Renal cortex interstitium (tissue), 11 donors: Measurements from ENCODE around the gene MR1. TPM values are rescaled to one million over a fixed set of nuclear protein-coding genes. Genes with fewer than 3 reads are reported as not detected.
"Not testable (repeated sequence)": the region's sequence is repeated elsewhere in the genome, so short reads cannot be mapped to it uniquely, and the experiment has no call there.

Source experiments
- DNase-seq, 11 donors: peaks; one replicate each; pipeline ENCODE4 v3.0.0-alpha.2; 2013; ENCODE audit warnings: low read depth in 9 of 11, low spot score in 4 of 11; ENCODE audit errors: extremely low read depth in 1 of 11
- polyA plus RNA-seq, 3 donors: library from polyadenylated mRNA; unstranded; fragments of 120-200 nt; gene quantifications; one replicate each; pipeline ENCODE4 v1.2.1, GENCODE V29; 2013; ENCODE audit not compliant: insufficient read length in 3 of 3

MR1 gene
- polyA plus RNA-seq, 3 donors = 2.7 to 5.8 (median 3.5) TPM

DNA sequence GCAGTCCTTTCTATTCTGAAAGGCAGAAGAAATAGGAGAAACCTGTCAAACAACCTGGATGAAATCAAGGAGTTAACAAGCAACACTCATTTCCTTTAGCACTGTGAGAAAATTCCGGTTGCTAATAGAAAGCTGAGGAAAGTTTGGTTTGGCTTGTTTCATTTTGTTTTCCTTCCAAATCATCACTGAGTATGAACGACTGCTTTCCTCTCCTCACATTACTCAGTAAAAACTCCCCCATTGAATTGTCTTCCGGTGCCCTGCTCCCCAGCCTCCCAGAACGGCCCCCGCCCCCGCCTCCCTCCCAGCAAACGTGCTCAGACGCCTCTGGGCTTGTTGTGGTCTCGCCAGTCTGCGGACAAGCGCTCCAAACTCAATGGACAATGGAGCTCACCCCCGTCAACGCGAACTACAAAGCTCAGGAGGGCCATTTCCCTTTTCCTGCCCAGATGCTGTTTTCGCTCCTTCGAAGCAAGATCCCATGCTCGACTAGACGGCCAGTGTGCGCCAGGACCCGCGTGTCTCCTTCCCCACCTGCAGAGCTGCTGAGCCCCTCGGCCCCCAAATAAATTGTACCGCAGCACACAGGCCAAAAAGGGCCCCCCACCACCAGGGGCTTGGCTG is 11.9 kb upstream of the MR1 start:
- DNase-seq = peak in 8 of 11 donors; percentile 44 to 63 (median 58)

DNA sequence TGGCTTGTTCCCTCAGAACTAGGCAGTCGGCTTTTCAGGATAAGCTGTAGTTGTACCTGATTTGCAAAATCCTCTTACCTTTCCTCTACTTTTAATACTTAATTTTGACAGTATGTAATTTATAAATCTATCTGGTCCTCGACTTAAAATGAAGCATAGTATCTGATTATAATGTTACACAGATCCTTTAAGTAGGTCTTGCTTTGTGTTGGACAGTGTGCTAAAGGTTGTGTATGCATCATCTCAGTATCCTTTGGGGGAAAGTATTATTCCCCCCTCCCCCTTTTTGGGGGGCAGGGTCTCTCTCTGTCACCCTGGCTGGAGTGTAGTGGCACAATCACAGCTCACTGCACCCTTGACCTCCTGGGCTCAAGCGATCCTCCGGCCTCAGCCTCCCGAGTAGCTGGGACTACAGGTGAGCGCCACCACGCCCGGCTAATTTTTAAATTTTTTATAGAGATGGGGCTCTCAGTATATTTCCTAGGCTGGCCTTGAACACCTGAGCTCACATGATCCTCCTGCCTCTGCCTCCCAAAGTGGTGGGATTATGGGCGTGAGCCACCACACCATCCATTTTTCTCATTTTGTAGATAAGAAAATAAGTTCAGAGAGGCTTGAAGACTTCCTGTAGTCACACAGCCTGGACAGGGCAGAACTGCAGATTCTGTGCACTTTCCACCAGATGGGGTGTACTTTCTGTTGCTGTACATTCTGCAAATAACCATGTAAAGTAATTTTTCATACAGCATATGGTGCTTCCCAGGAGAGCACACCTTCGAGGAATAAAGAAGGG is 10.3 kb upstream of the MR1 start:
- DNase-seq = no peak

DNA sequence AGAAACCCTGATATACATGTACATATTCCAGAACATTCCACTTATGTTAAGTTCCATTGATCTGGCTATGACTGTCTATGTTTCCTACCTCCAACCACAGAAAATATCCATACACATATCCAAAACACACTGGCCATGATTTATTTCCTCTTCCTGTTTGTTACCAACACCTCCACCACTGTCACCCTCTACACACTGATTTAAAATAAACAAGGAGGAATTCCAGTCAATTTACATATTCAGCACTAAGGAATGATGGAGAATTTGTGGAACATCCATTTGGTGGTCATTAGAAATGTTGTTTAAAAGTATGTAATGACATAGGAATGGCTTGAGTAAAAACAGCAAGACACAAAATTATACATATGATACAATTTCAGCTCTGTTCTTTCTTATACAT is 5.6 kb upstream of the MR1 start:
- DNase-seq = no peak

GRCh38 chr1:181028615-181029014 is 5.2 kb upstream of the MR1 start:
- DNase-seq = no peak

DNA sequence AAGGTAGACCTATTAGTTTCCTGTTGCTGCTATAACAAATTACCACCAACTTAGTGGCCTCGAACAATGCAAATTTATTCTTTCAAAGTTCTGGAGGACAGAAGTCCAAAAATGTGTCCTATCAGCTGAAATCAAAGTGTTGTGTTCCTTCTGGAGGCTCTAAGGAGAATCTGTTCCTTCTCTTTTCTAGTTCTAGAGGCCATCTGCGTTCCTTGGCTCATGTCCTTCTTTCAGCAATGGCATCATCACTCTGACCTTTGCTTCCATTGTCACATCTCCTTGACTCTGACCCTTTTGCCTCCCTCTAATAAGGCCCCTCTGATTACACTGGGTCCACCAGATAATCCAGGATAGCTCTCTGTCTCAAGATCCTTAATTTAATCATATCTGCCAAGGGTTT is 1.2 kb upstream of the MR1 start:
- no peak for DNase-seq

DNA sequence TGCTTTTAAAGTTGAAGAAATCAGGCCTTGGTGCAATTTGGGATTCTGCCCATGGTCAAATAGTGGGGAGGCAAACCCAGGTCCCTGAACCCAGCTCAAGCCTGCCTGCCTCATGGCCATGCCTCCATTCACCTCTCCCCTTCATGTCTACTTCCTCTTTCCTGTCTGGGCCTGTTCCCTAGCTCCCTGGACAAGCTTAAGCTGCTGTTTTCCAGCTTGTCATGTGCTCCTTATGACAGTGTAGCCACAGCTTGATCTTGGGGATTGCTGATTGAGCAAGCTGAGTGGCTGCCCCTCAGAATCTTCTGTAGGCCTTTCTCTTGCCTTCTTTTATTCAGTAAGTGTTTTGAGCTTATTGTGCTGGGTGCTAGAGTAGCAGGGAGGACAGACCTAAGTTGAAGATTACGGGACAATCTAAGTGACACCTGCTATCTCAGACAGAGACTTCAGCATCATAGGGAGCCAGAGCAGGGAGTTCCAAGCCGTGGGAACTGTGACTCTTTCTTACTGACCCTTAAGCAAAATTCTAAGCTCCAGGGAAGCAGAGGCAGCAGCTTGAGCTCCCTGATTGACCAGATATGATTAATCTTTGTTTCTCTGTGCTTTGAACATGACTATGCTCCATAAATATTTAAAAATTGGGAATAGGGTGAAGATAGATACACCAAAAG is 520 bp upstream of the MR1 start:
- no peak for DNase-seq

- DNase-seq = not testable (repeated sequence)
These were observed 1.4 kb downstream of the MR1 start for GRCh38 chr1:181035210-181035609.

DNA sequence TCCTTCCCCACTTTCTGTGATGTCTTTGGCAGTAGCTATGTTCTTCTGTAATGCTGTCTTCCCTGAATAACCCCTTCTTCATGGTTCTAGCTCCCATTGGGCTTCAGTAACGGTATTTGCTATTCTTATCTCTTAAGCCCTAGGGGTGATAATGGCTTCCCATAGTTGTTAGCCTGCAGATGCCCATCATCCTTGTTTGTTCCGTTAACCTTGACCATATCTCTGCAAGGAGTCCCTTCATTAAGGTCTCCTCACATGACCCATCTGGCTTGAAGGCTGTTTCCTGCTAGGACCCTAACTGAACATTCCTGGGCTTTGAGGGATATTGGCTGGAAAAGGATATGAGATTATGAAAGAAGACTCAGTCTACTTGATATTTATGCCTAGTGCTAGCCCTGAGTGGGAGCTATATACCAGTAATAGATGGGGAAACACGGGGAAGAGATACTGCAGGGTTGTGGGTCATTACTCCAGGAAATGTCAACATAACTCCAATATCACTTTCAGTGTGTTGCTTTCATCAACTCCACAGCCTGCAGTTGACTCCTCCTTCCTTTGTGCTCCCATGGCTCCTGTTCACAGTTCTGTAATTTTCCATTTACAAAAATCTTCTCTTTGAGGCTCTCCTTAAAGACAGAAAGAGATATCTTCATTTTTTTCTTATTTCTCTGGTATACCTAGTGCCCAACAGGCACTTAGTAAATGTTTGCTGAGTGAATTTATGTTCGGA is 2.5 kb downstream of the MR1 start:
- DNase-seq = no peak

- no peak for DNase-seq
These were observed 3.6 kb downstream of the MR1 start for GRCh38 chr1:181037386-181037785.

- peak in 1 of 11 donors; percentile 25 for DNase-seq
These were observed 4.7 kb downstream of the MR1 start for GRCh38 chr1:181038399-181038873.

DNA sequence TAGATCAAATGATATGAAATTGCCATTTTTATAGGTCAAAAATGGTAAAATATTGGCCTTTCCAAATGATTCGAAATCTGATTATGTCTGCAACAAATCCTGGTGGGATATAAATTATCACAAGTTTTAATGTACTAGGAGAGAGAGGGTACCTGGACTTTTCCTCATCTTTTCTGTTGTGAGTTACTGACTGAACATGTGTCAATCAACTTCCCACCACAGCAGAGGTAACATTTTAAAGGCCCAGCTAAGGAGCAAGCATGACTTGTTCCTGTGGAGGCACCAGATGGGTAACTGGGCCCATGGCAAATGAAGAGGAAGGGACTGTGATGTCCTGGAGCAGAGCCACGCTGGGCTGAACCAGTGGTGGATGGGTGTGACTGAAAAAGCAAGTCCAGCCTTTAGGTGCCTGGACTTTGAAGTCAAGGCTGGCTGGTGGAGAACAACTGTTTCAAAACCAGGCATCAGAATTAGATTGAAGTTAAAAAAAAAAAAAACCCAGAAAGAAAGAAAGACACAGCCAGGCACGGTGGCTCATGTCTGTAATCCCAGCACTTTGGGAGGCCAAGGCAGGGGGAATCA is 6.6 kb downstream of the MR1 start:
- no peak for DNase-seq

DNA sequence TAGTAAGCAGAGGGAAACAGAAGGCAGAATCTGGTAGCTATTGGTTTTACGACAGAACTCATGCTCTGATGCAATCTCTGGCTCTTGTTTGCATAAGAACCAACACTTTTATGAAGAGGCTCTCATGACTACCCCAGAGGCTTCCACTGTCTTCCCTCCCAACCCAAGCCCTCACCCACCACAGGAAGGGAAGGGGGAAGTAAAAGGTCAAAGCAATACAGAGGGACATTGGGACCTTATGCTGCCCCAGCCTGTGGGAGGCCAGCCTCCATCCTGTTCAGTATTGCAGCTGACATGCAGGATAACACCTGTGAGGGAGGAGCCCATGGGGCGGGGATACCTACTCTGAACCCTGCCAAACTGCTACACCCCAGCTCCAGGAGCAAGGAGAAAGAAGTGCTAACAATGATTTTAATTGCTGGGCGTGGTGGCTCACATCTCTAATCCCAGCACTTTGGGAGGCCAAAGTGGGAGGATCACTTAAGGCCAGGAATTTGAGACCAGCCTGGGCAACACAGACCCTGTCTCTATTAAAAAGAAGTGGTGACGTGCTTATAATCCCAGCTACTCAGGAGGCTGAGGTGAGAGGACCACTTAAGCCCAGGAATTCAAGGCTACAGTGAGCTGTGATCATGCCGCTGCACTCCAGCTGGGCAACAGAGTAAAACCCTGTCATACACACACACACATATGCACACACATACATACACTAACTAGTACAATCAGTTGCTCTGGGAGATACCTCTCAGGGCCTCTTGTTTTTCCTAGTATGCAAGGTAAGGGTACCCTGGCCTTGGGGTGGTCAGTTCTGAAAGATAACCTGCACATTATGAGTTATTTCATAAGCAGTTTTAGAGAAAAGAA is 9.5 kb downstream of the MR1 start:
- DNase-seq = no peak

GRCh38 chr1:181044449-181044966 is 10.7 kb downstream of the MR1 start:
- DNase-seq = no peak

GRCh38 chr1:181045946-181046345 is 12.2 kb downstream of the MR1 start:
- DNase-seq = not testable (repeated sequence)

GRCh38 chr1:181049378-181049777 is 15.6 kb downstream of the MR1 start:
- DNase-seq = no peak

GRCh38 chr1:181050922-181051321 is 17.1 kb downstream of the MR1 start:
- DNase-seq = no peak

DNA sequence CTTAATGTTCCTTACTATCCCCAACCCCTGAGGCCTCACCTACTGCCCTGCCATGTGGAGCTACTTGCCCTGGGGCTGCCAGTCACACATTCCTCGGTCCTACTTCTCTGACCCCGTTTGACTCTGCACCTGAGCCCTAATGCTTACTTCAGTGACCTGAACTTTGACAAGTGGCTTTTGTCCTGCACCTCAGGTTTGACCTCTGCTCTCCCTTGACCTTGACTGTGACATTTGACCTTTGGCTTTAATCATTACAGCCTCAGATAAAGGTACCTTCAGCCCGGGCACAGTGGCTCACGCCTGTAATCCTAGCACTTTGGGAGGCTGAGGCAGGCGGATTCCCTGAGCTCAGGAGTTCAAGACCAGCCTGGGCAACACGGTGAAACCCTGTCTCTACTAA is 22.8 kb downstream of the MR1 start:
- no peak for DNase-seq

DNA sequence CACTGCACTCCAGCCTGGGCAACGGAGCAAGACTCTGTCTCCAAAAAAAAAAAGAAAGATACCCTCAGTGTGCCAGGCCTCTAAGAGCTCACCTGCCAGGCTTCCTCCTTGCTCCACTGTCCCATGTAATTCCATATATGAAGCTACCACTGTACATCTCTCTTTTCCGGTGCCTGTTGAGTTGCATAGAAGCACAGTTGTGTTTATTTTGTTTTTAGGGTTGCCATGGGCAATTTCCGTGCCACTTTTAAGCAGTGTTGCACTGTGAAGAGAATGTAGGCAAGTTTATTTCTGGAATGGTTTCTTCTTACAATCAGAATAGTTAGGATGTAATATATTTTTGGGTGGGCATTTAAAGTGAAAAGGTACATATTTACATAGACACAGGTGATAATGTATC is 23.3 kb downstream of the MR1 start:
- no peak for DNase-seq
